ENCODE data around the gene HAL.

- TF ChIP-seq POLR2A (IDR thresholded peaks at IDR 0.05; ENCODE audit: low read depth, low read length): no peak
- TF ChIP-seq HCFC1 (IDR thresholded peaks at IDR 0.05; ENCODE audit: low read length): no peak
- TF ChIP-seq BACH1 (IDR thresholded peaks at IDR 0.05; ENCODE audit: borderline replicate concordance): no peak
- TF ChIP-seq, protein P1, sequence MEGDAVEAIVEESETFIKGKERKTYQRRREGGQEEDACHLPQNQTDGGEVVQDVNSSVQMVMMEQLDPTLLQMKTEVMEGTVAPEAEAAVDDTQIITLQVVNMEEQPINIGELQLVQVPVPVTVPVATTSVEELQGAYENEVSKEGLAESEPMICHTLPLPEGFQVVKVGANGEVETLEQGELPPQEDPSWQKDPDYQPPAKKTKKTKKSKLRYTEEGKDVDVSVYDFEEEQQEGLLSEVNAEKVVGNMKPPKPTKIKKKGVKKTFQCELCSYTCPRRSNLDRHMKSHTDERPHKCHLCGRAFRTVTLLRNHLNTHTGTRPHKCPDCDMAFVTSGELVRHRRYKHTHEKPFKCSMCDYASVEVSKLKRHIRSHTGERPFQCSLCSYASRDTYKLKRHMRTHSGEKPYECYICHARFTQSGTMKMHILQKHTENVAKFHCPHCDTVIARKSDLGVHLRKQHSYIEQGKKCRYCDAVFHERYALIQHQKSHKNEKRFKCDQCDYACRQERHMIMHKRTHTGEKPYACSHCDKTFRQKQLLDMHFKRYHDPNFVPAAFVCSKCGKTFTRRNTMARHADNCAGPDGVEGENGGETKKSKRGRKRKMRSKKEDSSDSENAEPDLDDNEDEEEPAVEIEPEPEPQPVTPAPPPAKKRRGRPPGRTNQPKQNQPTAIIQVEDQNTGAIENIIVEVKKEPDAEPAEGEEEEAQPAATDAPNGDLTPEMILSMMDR (IDR thresholded peaks at IDR 0.05 in 2 of 3, conservative IDR thresholded peaks at IDR 0.05 in 1 of 3; ENCODE audit: control insufficient read depth in 2 of 3, extremely low read depth in 1 of 3, insufficient read depth in 1 of 3, low read depth in 3 of 3, low read length in 3 of 3): no peak
- no peak for TF ChIP-seq SP1 (IDR thresholded peaks at IDR 0.05; ENCODE audit: low read depth, low read length)
- TF ChIP-seq MYC (IDR thresholded peaks at IDR 0.05; ENCODE audit: insufficient read depth, insufficient read length, insufficient replicate concordance, low read length, severe bottlenecking): no peak
- no peak for TF ChIP-seq TARDBP (IDR thresholded peaks at IDR 0.05; ENCODE audit: borderline replicate concordance)
- TF ChIP-seq ZBED1 (IDR thresholded peaks at IDR 0.05; ENCODE audit: borderline replicate concordance): no peak
- TF ChIP-seq RELA (IDR thresholded peaks at IDR 0.05; ENCODE audit: borderline replicate concordance, partially characterized antibody): no peak
- TF ChIP-seq BRCA1 (IDR thresholded peaks at IDR 0.05; ENCODE audit: low read depth, low read length): no peak
- no peak for TF ChIP-seq SMC3 (IDR thresholded peaks at IDR 0.05; ENCODE audit: borderline replicate concordance, low read length)
- no peak for TF ChIP-seq RAD51 (IDR thresholded peaks at IDR 0.05)
Observed at GRCh38 chr12:95944108-95944704, 51.9 kb downstream of the HAL start.

Data from GM12878 (cell line).